HG03469 (cell line): ENCODE measurements around the gene EFNA4.
A peak's percentile ranks its signal among the peaks of the same experiment; 100 is the strongest.

Experiments
- ATAC-seq: cut with Tn5 transposase; IDR thresholded peaks from one replicate; pipeline ENCODE4 v1.9.1; 2021; ENCODE audit warnings: mild to moderate bottlenecking, moderate library complexity, moderate number of reproducible peaks; ENCODE audit not compliant: unreplicated experiment

Gene EFNA4

GRCh38 chr1:155051342-155051776 is 12.2 kb upstream of the EFNA4 start:
- no peak for ATAC-seq

GRCh38 chr1:155051777-155052398 is 11.7 kb upstream of the EFNA4 start:
- no peak for ATAC-seq

GRCh38 chr1:155052439-155053395 is 10.8 kb upstream of the EFNA4 start:
- no peak for ATAC-seq

GRCh38 chr1:155053531-155054105 is 9.9 kb upstream of the EFNA4 start:
- no peak for ATAC-seq

GRCh38 chr1:155057104-155057503 is 6.4 kb upstream of the EFNA4 start:
- no peak for ATAC-seq

GRCh38 chr1:155057788-155058211 is 5.7 kb upstream of the EFNA4 start:
- no peak for ATAC-seq

GRCh38 chr1:155060736-155061135 is 2.8 kb upstream of the EFNA4 start:
- no peak for ATAC-seq

- no peak for ATAC-seq
Observed at GRCh38 chr1:155061381-155062150, 2.0 kb upstream of the EFNA4 start.

GRCh38 chr1:155062151-155062686 is 1.3 kb upstream of the EFNA4 start:
- ATAC-seq = no peak

- no peak for ATAC-seq
Observed at GRCh38 chr1:155062702-155063411, 683 bp upstream of the EFNA4 start.

GRCh38 chr1:155064111-155064831 is 731 bp downstream of the EFNA4 start:
- ATAC-seq = no peak

- no peak for ATAC-seq
Observed at GRCh38 chr1:155064832-155065429, 1.4 kb downstream of the EFNA4 start.

GRCh38 chr1:155066777-155067176 is 3.2 kb downstream of the EFNA4 start:
- no peak for ATAC-seq

GRCh38 chr1:155068599-155068998 is 5.1 kb downstream of the EFNA4 start:
- ATAC-seq = no peak

GRCh38 chr1:155069551-155070157 is 6.1 kb downstream of the EFNA4 start:
- ATAC-seq = no peak

- no peak for ATAC-seq
Observed at GRCh38 chr1:155070158-155070621, 6.7 kb downstream of the EFNA4 start.

- peak; percentile 44 for ATAC-seq
Observed at GRCh38 chr1:155070721-155071569, 7.4 kb downstream of the EFNA4 start.
